ENCODE data around the gene MTIF3. TPM values are rescaled to one million over a fixed set of nuclear protein-coding genes. Genes with fewer than 3 reads are reported as not detected.

MTIF3 gene, protein sequence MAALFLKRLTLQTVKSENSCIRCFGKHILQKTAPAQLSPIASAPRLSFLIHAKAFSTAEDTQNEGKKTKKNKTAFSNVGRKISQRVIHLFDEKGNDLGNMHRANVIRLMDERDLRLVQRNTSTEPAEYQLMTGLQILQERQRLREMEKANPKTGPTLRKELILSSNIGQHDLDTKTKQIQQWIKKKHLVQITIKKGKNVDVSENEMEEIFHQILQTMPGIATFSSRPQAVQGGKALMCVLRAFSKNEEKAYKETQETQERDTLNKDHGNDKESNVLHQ
- 45.1 and 62.7 TPM in 2 replicates for total RNA-seq (2014; rRNA removed; shearing (Covaris generic))

DNA sequence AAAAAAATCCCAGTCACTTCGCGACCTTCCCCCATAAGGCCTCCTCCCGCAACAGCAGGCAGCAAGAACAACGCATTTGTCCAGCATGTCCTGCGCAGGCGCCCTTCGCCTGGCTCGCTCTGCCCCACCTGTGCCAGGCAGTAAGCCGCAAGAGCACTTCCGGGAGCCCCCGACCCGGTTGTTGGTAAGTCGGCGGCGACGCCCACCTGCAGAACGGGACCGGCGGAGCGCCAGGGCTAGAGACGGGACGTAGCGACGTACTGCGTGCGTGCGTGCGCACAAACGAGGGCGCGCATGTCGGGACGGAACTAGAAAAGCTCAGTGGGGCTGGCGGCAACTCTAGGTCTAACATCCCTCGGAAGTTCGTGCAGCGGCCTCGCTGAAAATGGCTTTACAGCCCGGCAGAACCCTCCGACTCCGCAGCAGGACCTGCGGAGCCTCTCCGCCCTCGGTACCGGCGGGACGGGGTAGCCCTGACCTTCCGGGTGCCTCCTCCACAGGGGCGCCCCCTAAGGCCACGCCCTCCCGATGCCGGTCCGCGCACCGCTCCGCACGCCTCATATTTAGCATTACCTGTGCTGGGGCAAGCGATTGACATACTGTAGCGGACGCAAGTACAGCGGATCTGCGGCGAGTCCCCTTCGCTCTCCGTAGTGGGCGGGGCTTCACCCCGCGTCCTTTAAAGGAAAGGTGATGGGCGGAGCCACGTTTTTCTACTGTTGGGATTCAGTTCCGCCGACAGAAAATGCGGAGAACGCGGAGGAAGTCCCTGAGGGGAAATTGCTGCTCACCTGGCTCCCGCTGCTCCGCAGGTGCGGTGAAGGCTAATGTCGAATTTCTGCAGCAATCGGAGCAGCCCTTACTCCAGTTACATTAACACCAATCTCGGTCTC lies at the start of gene MTIF3:
Gene MTIF3, minus strand, starts transcription at position 629 of the 893 bp plus-strand sequence. CDS start 10,116 bp downstream, outside the sequence.
- peak; percentile 100 for DNase-seq (ENCODE audit: low spot score)

GRCh38 chr13:27497563-27498230 lies 47.3 kb upstream of the MTIF3 start:
- DNase-seq (ENCODE audit: low spot score): no peak

DNA sequence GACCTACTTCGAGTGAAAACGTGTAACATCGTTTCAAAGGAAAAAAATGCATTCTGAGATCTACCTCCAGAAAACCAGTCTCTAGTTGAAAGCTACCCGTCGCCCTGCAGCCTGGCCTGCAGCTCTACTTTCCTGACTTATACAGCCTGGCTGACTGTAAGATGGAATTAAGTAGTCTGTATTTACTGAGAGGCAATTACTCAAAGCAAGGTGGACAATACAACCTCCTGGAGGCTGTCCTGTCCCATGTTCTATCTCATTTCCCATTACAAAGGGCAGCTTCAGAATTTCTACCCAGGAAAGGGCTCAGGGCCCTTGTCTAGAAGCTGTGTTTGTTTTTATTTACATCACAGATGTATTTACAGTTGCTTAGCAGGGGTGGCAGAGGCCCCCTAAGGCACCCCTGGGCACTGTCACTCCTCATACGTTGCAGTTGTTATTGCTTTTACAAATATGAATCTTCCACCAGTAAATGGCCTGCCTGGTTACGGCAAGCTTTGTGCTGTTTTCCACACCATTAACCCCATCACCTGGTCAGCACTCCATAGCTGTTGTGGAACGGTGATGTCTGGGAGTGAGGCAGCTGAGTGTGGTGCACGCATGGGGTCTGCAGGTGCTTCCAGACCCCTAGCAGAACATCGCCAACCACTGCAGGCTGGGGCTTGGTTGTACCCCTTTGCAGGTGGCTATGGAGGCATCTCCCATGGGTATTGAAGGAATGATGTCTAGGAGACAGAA lies 46.3 kb upstream of the MTIF3 start:
- no peak for DNase-seq (ENCODE audit: low spot score)

DNA sequence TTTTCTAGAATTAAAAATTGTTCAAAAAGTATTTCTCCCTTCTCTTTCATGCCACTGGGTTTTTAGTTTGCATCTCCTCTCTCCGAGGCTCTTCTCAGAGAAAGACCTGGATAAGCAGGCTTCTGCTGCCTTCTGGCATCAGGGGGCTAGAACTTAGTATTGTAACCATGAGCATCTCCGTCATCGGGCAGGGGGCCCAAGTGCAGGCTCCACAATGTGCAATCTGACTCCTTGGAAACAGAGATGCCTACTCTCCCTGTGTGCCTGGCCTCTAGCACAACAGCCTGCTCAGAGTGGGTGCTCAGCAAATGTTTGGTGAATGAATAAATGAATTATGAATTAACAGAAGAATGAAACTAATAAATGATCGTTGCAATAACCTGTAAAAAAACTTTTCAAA lies 45.6 kb upstream of the MTIF3 start:
- DNase-seq (ENCODE audit: low spot score): no peak

DNA sequence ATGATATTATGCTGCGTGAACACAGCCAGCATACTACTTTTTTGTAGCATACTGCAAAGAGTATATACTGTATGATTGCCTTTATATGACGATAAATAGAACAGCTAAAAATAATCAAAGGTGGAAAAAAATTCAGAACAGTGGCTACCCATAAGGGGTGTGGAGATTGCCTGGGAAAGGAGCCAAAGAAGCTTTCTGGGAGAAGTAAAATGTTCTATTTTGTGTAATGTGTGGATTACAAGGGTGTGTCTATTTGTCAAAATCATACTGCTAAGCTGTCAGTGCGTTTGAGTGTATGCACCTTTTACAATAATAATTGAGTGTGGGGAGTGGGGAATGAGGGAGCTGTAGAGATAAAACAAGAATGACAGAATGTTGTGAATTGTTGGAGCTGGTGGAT lies 45.2 kb upstream of the MTIF3 start:
- no peak for DNase-seq (ENCODE audit: low spot score)

DNA sequence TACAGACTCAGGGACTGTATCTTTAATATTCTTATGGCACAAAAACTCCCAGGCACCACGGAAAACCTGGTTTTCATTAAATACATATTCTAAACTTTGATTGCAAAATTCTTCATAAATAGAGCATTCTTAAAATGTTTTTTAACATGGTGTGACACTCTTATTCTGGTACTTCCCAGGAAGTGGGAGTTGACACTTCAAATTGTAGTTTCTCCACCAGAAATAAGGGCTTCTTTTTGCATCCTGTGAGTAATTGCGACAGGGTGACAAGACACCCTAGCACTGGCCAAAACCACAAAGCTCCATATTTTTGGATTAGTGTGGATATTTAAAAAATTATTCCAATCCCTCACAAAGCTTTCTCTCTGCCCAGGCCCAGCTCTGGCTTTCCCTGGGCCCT lies 43.6 kb upstream of the MTIF3 start:
- no peak for DNase-seq (ENCODE audit: low spot score)

- DNase-seq (ENCODE audit: low spot score): no peak
Measured at GRCh38 chr13:27489456-27489855, 39.1 kb upstream of the MTIF3 start.

DNA sequence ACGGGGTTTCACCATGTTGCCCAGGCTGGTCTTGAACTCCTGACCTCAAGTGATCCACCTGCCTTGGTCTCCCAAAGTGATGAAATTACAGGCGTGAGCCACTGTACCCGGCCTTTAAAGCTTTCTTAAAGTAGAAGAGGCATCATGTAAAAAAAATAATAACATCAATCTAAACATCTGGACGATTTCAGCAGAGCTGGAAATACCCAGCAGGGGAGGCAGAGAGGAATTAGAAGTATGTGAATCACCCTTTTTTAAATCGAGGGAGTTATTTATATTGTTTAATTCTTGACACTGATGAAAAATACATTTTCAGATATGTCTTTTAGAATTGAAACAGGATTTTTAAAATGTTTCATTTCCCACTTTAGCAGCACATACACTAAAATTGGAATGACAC lies 37.4 kb upstream of the MTIF3 start:
- DNase-seq (ENCODE audit: low spot score): no peak

DNA sequence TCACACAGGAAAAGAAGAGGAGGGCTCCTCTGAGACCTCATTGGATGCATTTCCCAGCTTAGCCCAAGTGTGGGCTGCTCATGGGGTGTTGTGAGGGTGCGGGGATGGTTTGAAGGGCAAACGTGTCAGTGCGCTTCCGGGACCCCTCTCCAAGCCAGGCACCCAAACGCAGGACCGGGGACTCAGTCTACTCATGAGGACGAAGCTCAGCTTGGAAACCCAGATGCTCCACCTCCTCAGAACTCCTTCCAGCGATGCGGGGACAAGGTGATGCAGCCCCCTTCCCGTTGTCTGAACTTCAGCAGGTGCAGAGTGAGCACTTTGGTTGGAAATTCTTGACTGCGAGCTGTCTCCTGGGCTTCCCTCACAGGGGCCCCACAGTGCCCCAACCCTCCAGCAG lies 33.1 kb upstream of the MTIF3 start:
- no peak for DNase-seq (ENCODE audit: low spot score)

DNA sequence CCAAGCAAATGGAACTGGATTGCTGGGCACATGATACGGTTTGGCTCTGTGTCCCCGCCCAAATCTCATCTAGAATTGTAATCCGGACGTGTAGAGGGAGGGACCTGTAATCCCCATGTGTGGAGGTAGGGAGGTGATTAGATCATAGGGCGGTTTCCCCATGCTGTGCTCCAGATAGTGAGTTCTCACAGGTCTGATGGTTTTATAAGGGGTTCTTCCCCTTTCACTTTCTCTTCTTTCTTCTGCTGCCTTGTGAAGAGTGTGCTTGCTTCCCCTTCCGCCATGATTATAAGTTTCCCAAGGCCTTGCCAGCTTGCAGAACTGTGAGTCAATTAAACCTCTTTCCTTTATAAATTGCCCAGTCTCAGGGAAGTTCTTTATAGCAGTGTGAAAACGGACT lies 32.6 kb upstream of the MTIF3 start:
- DNase-seq (ENCODE audit: low spot score): no peak

- DNase-seq (ENCODE audit: low spot score): peak; percentile 85
Measured at GRCh38 chr13:27481766-27482165, 31.4 kb upstream of the MTIF3 start.

- DNase-seq (ENCODE audit: low spot score): peak; percentile 86
Measured at GRCh38 chr13:27476943-27477703, 26.8 kb upstream of the MTIF3 start.

GRCh38 chr13:27474751-27475268 lies 24.4 kb upstream of the MTIF3 start:
- no peak for DNase-seq (ENCODE audit: low spot score)

- DNase-seq (ENCODE audit: low spot score): no peak
Measured at GRCh38 chr13:27472941-27473340, 22.6 kb upstream of the MTIF3 start.

DNA sequence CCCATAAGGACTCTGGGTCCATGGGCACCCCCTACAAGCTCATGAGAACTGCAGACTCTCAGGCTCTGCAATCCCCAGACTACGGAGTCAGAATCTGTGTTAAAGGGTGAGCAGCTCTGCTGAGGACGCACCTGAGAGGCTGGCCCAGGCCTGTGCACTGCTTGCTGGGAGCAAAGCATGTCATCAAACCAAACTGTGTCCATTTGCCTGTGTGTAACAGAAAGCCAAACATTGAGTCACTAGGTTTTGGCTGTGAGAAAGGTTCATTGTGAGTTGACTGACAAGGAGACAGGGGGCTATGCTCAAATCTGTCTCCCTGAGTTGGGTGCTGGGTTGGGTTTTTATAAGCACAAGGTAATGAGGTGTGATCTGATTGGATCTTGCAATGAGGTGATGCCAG lies 22.1 kb upstream of the MTIF3 start:
- DNase-seq (ENCODE audit: low spot score): no peak

DNA sequence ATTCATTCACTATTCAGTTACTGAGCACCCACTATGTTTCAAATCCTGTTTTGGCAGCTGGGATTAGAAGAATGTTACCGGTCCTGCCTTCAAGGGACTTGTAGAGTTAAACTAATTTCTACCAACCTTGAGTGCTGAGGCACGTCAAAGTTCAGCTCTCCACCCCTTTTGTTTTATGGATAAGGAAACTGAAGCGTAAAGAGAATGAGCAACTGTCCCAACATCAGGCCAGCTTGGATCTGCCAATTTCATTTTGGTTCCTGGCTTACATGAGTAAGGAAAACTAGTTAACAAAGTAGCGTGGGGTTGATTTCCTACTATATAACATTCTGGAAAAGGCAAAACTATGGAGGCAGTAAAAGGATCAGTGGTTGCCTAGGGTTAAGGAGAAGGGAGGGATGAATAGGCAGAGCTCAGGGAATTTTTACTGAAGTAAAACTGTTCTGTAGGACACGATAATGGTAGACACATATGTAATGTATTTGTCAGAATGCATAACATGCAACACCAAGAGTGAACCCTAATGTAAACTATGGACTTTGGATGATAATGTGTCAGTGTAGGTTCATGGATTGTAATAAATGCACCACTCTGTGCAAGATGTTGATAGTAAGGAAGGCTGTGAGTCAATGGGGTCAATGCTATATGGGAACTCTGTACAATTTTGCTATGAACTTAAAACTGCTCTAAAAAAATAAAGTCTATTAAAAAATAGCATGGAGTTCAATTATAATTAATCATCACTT lies 19.9 kb upstream of the MTIF3 start:
- no peak for DNase-seq (ENCODE audit: low spot score)

GRCh38 chr13:27466513-27466912 lies 16.1 kb upstream of the MTIF3 start:
- no peak for DNase-seq (ENCODE audit: low spot score)

DNA sequence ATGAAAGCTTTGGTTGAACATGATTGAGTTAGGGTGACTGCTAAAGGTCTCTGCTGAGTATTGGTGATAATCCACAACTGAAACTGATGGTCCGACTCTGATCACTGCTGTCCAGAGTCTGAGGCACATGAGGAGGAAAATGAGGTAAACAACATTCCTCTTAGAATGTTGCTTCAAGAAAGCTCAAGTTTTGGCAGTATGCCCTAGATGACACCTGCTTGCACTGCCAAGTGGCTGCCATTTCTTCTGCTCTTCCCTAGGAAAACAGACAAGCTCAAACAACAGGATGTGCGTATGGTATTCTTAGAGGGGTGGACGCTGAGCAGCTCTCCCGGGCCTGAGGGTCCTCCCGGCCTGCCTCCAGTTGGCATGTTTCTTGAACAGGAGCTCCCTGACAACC lies 15.2 kb upstream of the MTIF3 start:
- no peak for DNase-seq (ENCODE audit: low spot score)

GRCh38 chr13:27463500-27463899 lies 13.1 kb upstream of the MTIF3 start:
- no peak for DNase-seq (ENCODE audit: low spot score)
